HEK293T (cell line): ENCODE results near the gene GRM7.

ENCODE experiments used
- CTCF ChIA-PET: fragments of 350-600 bp; formaldehyde crosslinking; extraction: SDS; loops from one replicate; lab custom pipeline; 2021; ENCODE audit warnings: antibody characterized with exemption, inconsistent platforms; lab: Yijun Ruan, JAX
- POLR2A ChIA-PET: fragments of 350-600 bp; formaldehyde crosslinking; extraction: SDS; loops from one replicate; lab custom pipeline; 2020; ENCODE audit warnings: antibody characterized with exemption, inconsistent platforms; lab: Yijun Ruan, JAX
- DNase-seq: peaks from one replicate; pipeline ENCODE4 v3.0.0; 2012; ENCODE audit warnings: mixed read lengths; ENCODE audit errors: extremely low spot score
- ARNT ChIP-seq: fragments of 450-650 bp; IDR thresholded peaks from 2 replicates; pipeline ENCODE4 v1.6.1; 2017; ENCODE audit warnings: mild to moderate bottlenecking
- BHLHE40 ChIP-seq: fragments of 450-650 bp; IDR thresholded peaks from 2 replicates; pipeline ENCODE4 v1.6.1; 2016; ENCODE audit warnings: mild to moderate bottlenecking, moderate library complexity, borderline replicate concordance
- CTBP1 ChIP-seq: fragments of 450-650 bp; IDR thresholded peaks from 2 replicates; pipeline ENCODE4 v1.6.1; 2016; ENCODE audit warnings: borderline replicate concordance
- ELF4 ChIP-seq: fragments of 450-650 bp; IDR thresholded peaks from 2 replicates; pipeline ENCODE4 v1.6.1; 2017; ENCODE audit warnings: antibody characterized with exemption
- FOXA1 ChIP-seq: fragments of 450-650 bp; IDR thresholded peaks from 2 replicates; pipeline ENCODE4 v1.6.1; 2016; ENCODE audit warnings: mild to moderate bottlenecking
- FOXK2 ChIP-seq: fragments of 450-650 bp; IDR thresholded peaks from 2 replicates; pipeline ENCODE4 v1.6.1; 2016; ENCODE audit warnings: mild to moderate bottlenecking
- FOXM1 ChIP-seq: fragments of 450-650 bp; IDR thresholded peaks from 2 replicates; pipeline ENCODE4 v1.6.1; 2017; ENCODE audit warnings: mild to moderate bottlenecking, borderline replicate concordance
- HDGF ChIP-seq: fragments of 450-650 bp; IDR thresholded peaks from 2 replicates; pipeline ENCODE4 v1.6.1; 2017; ENCODE audit warnings: antibody characterized with exemption, borderline replicate concordance
- L3MBTL2 ChIP-seq: fragments of 450-650 bp; conservative IDR thresholded peaks from 2 replicates; pipeline ENCODE4 v1.6.1; 2016; ENCODE audit warnings: mild to moderate bottlenecking
- LEF1 ChIP-seq: fragments of 450-650 bp; IDR thresholded peaks from 2 replicates; pipeline ENCODE4 v1.6.1; 2017; ENCODE audit warnings: mild to moderate bottlenecking, borderline replicate concordance
- NFRKB ChIP-seq: fragments of 450-650 bp; IDR thresholded peaks from 2 replicates; pipeline ENCODE4 v1.6.1; 2016; ENCODE audit warnings: mild to moderate bottlenecking, moderate library complexity
- PKNOX1 ChIP-seq: fragments of 450-650 bp; IDR thresholded peaks from 2 replicates; pipeline ENCODE4 v1.6.1; 2016
- SP1 ChIP-seq: fragments of 450-650 bp; IDR thresholded peaks from 2 replicates; pipeline ENCODE4 v1.6.1; 2017
- SUZ12 ChIP-seq: fragments of 450-650 bp; IDR thresholded peaks from 2 replicates; pipeline ENCODE4 v1.6.1; 2016; ENCODE audit warnings: mild to moderate bottlenecking
- TARDBP ChIP-seq: fragments of 450-650 bp; IDR thresholded peaks from 2 replicates; pipeline ENCODE4 v1.6.1; 2016
- ZNF384 ChIP-seq: fragments of 450-650 bp; IDR thresholded peaks from 2 replicates; pipeline ENCODE4 v1.6.1; 2016

The GRM7 gene

GRCh38 chr3:7377103-7377502 is 516.2 kb downstream of the GRM7 start:
- POLR2A ChIA-PET = no interaction called here
- CTCF ChIA-PET = no interaction called here
- TF ChIP-seq NFRKB = no peak
- no peak for TF ChIP-seq ELF4
- TF ChIP-seq ZNF384 = no peak
- DNase-seq = no peak

GRCh38 chr3:7381741-7382140 is 520.8 kb downstream of the GRM7 start:
- ChIA-PET POLR2A (no interaction called here), CTCF (no interaction called here)
- no peak for DNase-seq
- TF ChIP-seq FOXM1 (no peak), CTBP1 (no peak), TARDBP (no peak), ELF4 (no peak), LEF1 (no peak), SP1 (no peak), ZNF384 (no peak), ARNT (no peak), BHLHE40 (no peak), FOXA1 (no peak), NFRKB (no peak)

- TF ChIP-seq NFRKB (no peak), TARDBP (no peak), LEF1 (no peak), PKNOX1 (no peak), SUZ12 (no peak), ELF4 (no peak), ZNF384 (no peak), BHLHE40 (no peak)
- ChIA-PET CTCF (no interaction called here), POLR2A (no interaction called here)
- DNase-seq = no peak
These were observed 521.5 kb downstream of the GRM7 start for GRCh38 chr3:7382293-7383010.

GRCh38 chr3:7385635-7386034 is 524.7 kb downstream of the GRM7 start:
- CTCF ChIA-PET = interaction anchor here (0.7 kb wide), 1 partner anchor 640 kb away, joined by 8 read pairs; no protein-coding TSS in a partner anchor
- no peak for DNase-seq
- no peak for TF ChIP-seq TARDBP
- TF ChIP-seq ARNT = no peak
- TF ChIP-seq ELF4 = no peak
- TF ChIP-seq SP1 = no peak
- no peak for TF ChIP-seq SUZ12
- TF ChIP-seq FOXA1 = no peak
- no peak for TF ChIP-seq CTBP1
- no peak for TF ChIP-seq ZNF384
- no peak for TF ChIP-seq FOXM1
- TF ChIP-seq FOXK2 = no peak
- POLR2A ChIA-PET = no interaction called here

- POLR2A ChIA-PET = no interaction called here
- TF ChIP-seq SP1 = no peak
- no peak for TF ChIP-seq FOXK2
- TF ChIP-seq FOXM1 = no peak
- TF ChIP-seq TARDBP = no peak
- TF ChIP-seq SUZ12 = no peak
- TF ChIP-seq PKNOX1 = no peak
- TF ChIP-seq ELF4 = no peak
- no peak for TF ChIP-seq HDGF
- no peak for TF ChIP-seq LEF1
- TF ChIP-seq NFRKB = no peak
- TF ChIP-seq ZNF384 = no peak
- no peak for TF ChIP-seq FOXA1
- TF ChIP-seq CTBP1 = no peak
- TF ChIP-seq BHLHE40 = no peak
- no peak for TF ChIP-seq L3MBTL2
- TF ChIP-seq ARNT = no peak
- no peak for DNase-seq
- CTCF ChIA-PET = no interaction called here
These were observed 527.1 kb downstream of the GRM7 start for GRCh38 chr3:7388026-7388425.

GRCh38 chr3:7392206-7392605 is 531.3 kb downstream of the GRM7 start:
- TF ChIP-seq SUZ12 = no peak
- TF ChIP-seq FOXM1 = no peak
- no peak for TF ChIP-seq L3MBTL2
- no peak for TF ChIP-seq PKNOX1
- TF ChIP-seq ZNF384 = no peak
- TF ChIP-seq ELF4 = no peak
- TF ChIP-seq SP1 = no peak
- ChIA-PET CTCF (no interaction called here), POLR2A (no interaction called here)
- no peak for DNase-seq

GRCh38 chr3:7393944-7394605 is 533.2 kb downstream of the GRM7 start:
- POLR2A ChIA-PET = no interaction called here
- TF ChIP-seq ARNT (no peak), FOXA1 (no peak), SP1 (no peak), NFRKB (no peak), CTBP1 (no peak), ELF4 (no peak), BHLHE40 (no peak), SUZ12 (no peak), FOXK2 (no peak), FOXM1 (no peak), TARDBP (no peak), HDGF (no peak), L3MBTL2 (no peak), LEF1 (no peak), ZNF384 (no peak), PKNOX1 (no peak)
- DNase-seq = no peak
- CTCF ChIA-PET = no interaction called here
